ENCODE measurements around the gene SMYD3. TPM values are rescaled to one million over a fixed set of nuclear protein-coding genes. Genes with fewer than 3 reads are reported as not detected.

SMYD3 gene
- polyA plus RNA-seq, 2 of the 4 experiments (the other 2 are of a cell fraction) = 18.2 to 35.2 TPM

- no peak for TF ChIP-seq RAD21 (conservative IDR thresholded peaks at IDR 0.05 in 1 of 2, IDR thresholded peaks at IDR 0.05 in 1 of 2)
Observed at GRCh38 chr1:245896258-245896657, 610.8 kb downstream of the SMYD3 start (continued).

- FAIRE-seq = no peak
- Histone ChIP-seq H3K4me2 (no peak overlapping the region), H3K27ac (no peak overlapping the region), H3K9me3 (no peaks in the 10 kb centered on the region), H3K4me3 (no peak overlapping the region), H3K4me1 (no peaks in the 10 kb centered on the region)
- no peak for DNase-seq (ENCODE audit: low read depth in 1 of 2, low spot score in 1 of 2)
- ChIA-PET CTCF (no interaction called here), POLR2A (no interaction called here)
- 73% methylated on average over 5 of the region's 5 CpGs for WGBS (ENCODE audit: missing lambda C conversion rate)
- no peak for ATAC-seq
- TF ChIP-seq TP53 (CRISPR knock-in tag; IDR thresholded peaks at IDR 0.05) (no peak), NR3C1 (IDR thresholded peaks at IDR 0.05) (no peak), NPAS2 (CRISPR knock-in tag; IDR thresholded peaks at IDR 0.05; ENCODE audit: borderline replicate concordance) (no peak), JUN (IDR thresholded peaks at IDR 0.05) (no peak), RARB (CRISPR knock-in tag; IDR thresholded peaks at IDR 0.05) (no peak), FOSL2 (IDR thresholded peaks at IDR 0.05) (no peak), FOSL2 (CRISPR knock-in tag; IDR thresholded peaks at IDR 0.05) (no peak), TFCP2L1 (CRISPR knock-in tag; IDR thresholded peaks at IDR 0.05) (no peak), ESRRA (IDR thresholded peaks at IDR 0.05; ENCODE audit: borderline replicate concordance, low read length) (no peak), FOSB (CRISPR knock-in tag; IDR thresholded peaks at IDR 0.05) (no peak), HOXB13 (CRISPR knock-in tag; IDR thresholded peaks at IDR 0.05; ENCODE audit: low read depth) (no peak), MAZ (IDR thresholded peaks at IDR 0.05; ENCODE audit: borderline replicate concordance, low read depth, low read length) (no peak), BHLHE40 (IDR thresholded peaks at IDR 0.05; ENCODE audit: low read depth, low read length) (no peak), SMC3 (IDR thresholded peaks at IDR 0.05) (no peak)
Observed at GRCh38 chr1:245895455-245895959, 611.6 kb downstream of the SMYD3 start.

- no peak for FAIRE-seq
- ATAC-seq = no peak
Observed at GRCh38 chr1:245894843-245895242, 612.2 kb downstream of the SMYD3 start.

GRCh38 chr1:245893025-245893424, 614.1 kb downstream of the SMYD3 start:
- FAIRE-seq (no peak), ATAC-seq (no peak), DNase-seq (ENCODE audit: low read depth in 1 of 2, low spot score in 1 of 2) (no peak)
- no peak overlapping the region for H3K4me3 ChIP-seq
- POLR2A ChIA-PET = no interaction called here
- CTCF ChIA-PET = no interaction called here
- WGBS (ENCODE audit: missing lambda C conversion rate) = 11% methylated on average over 1 of the region's 1 CpG
- H3K4me2 ChIP-seq = no peak overlapping the region
- H3K9me3 ChIP-seq = no peaks in the 10 kb centered on the region
- H3K27ac ChIP-seq = no peak overlapping the region
- H3K4me1 ChIP-seq = no peaks in the 10 kb centered on the region
- TF ChIP-seq REST (IDR thresholded peaks at IDR 0.05) = no peak
- TF ChIP-seq TP53 (CRISPR knock-in tag; IDR thresholded peaks at IDR 0.05) = no peak
- TF ChIP-seq ATOH8 (CRISPR knock-in tag; IDR thresholded peaks at IDR 0.05; ENCODE audit: low read depth) = no peak
- no peak for TF ChIP-seq PBX3 (IDR thresholded peaks at IDR 0.05)
- no peak for TF ChIP-seq CHD2 (IDR thresholded peaks at IDR 0.05; ENCODE audit: low read length, partially characterized antibody)
- TF ChIP-seq POLR2A (IDR thresholded peaks at IDR 0.05; ENCODE audit: low read length) = no peak
- no peak for TF ChIP-seq NPAS2 (CRISPR knock-in tag; IDR thresholded peaks at IDR 0.05; ENCODE audit: borderline replicate concordance)
- TF ChIP-seq NFE2L2 (conservative IDR thresholded peaks at IDR 0.05; ENCODE audit: low read length) = no peak
- TF ChIP-seq KDM1A (IDR thresholded peaks at IDR 0.05; ENCODE audit: low read depth) = no peak
- no peak for TF ChIP-seq RNF2 (IDR thresholded peaks at IDR 0.05; ENCODE audit: borderline replicate concordance, low read depth)
- no peak for TF ChIP-seq CBX2 (IDR thresholded peaks at IDR 0.05; ENCODE audit: borderline replicate concordance, low read depth)
- TF ChIP-seq ZFP36 (IDR thresholded peaks at IDR 0.05; ENCODE audit: borderline replicate concordance, partially characterized antibody) = no peak
- TF ChIP-seq RFX5 (IDR thresholded peaks at IDR 0.05) = no peak
- TF ChIP-seq E2F6 (IDR thresholded peaks at IDR 0.05; ENCODE audit: borderline replicate concordance, low read depth) = no peak

More at GRCh38 chr1:245894843-245895242, 612.2 kb downstream of the SMYD3 start:
- ChIA-PET CTCF (no interaction called here), POLR2A (no interaction called here)
- no peak overlapping the region for H3K4me3 ChIP-seq
- H3K4me2 ChIP-seq = no peak overlapping the region
- H3K27ac ChIP-seq = no peak overlapping the region
- no peak for DNase-seq (ENCODE audit: low read depth in 1 of 2, low spot score in 1 of 2)
- H3K4me1 ChIP-seq = no peaks in the 10 kb centered on the region
- TF ChIP-seq NR3C1 (IDR thresholded peaks at IDR 0.05) = no peak
- TF ChIP-seq TP53 (CRISPR knock-in tag; IDR thresholded peaks at IDR 0.05) = no peak
- 79% methylated on average over 7 of the region's 7 CpGs for WGBS (ENCODE audit: missing lambda C conversion rate)
- H3K9me3 ChIP-seq = no peaks in the 10 kb centered on the region
